HG03196 (cell line): ENCODE results near the gene POU2F1.
A peak's percentile ranks its signal among the peaks of the same experiment; 100 is the strongest.

Source experiments
- ATAC-seq: cut with Tn5 transposase; IDR thresholded peaks from one replicate; pipeline ENCODE4 v1.9.1; 2021; ENCODE audit not compliant: unreplicated experiment

POU2F1 gene

GRCh38 chr1:167412072-167412471, 191.4 kb downstream of the POU2F1 start:
- no peak for ATAC-seq

- no peak for ATAC-seq
Observed at GRCh38 chr1:167412920-167413319, 192.2 kb downstream of the POU2F1 start.

- no peak for ATAC-seq
Observed at GRCh38 chr1:167413328-167413727, 192.6 kb downstream of the POU2F1 start.

GRCh38 chr1:167416506-167416905, 195.8 kb downstream of the POU2F1 start:
- no peak for ATAC-seq

- no peak for ATAC-seq
Observed at GRCh38 chr1:167418391-167418790, 197.7 kb downstream of the POU2F1 start.

- ATAC-seq, result no peak
Observed at GRCh38 chr1:167419245-167419644, 198.6 kb downstream of the POU2F1 start.

GRCh38 chr1:167420510-167420909, 199.8 kb downstream of the POU2F1 start:
- no peak for ATAC-seq

- ATAC-seq, result no peak
Observed at GRCh38 chr1:167423684-167424619, 203.3 kb downstream of the POU2F1 start.

- no peak for ATAC-seq
Observed at GRCh38 chr1:167425482-167425881, 204.8 kb downstream of the POU2F1 start.

- ATAC-seq, result no peak
Observed at GRCh38 chr1:167426716-167427115, 206.0 kb downstream of the POU2F1 start.

- no peak for ATAC-seq
Observed at GRCh38 chr1:167427848-167428247, 207.2 kb downstream of the POU2F1 start.

- no peak for ATAC-seq
Observed at GRCh38 chr1:167428395-167428794, 207.7 kb downstream of the POU2F1 start.

GRCh38 chr1:167429612-167430011, 208.9 kb downstream of the POU2F1 start:
- peak; percentile 34 for ATAC-seq

GRCh38 chr1:167430134-167430848, 209.6 kb downstream of the POU2F1 start:
- no peak for ATAC-seq

- ATAC-seq, result no peak
Observed at GRCh38 chr1:167430849-167431242, 210.2 kb downstream of the POU2F1 start.

- ATAC-seq, result no peak
Observed at GRCh38 chr1:167431261-167431908, 210.7 kb downstream of the POU2F1 start.

GRCh38 chr1:167431909-167432650, 211.4 kb downstream of the POU2F1 start:
- ATAC-seq, result no peak

GRCh38 chr1:167432780-167433179, 212.1 kb downstream of the POU2F1 start:
- no peak for ATAC-seq

GRCh38 chr1:167433884-167434283, 213.2 kb downstream of the POU2F1 start:
- ATAC-seq, result no peak

GRCh38 chr1:167434306-167434705, 213.6 kb downstream of the POU2F1 start:
- no peak for ATAC-seq

- ATAC-seq, result no peak
Observed at GRCh38 chr1:167435484-167435883, 214.8 kb downstream of the POU2F1 start.
